Measurements from ENCODE around the gene ZNF423. TPM values are rescaled to one million over a fixed set of nuclear protein-coding genes. Genes with fewer than 3 reads are reported as not detected.

The ZNF423 gene
- total RNA-seq, 1 donor from 2014 or later: not detected

DNA sequence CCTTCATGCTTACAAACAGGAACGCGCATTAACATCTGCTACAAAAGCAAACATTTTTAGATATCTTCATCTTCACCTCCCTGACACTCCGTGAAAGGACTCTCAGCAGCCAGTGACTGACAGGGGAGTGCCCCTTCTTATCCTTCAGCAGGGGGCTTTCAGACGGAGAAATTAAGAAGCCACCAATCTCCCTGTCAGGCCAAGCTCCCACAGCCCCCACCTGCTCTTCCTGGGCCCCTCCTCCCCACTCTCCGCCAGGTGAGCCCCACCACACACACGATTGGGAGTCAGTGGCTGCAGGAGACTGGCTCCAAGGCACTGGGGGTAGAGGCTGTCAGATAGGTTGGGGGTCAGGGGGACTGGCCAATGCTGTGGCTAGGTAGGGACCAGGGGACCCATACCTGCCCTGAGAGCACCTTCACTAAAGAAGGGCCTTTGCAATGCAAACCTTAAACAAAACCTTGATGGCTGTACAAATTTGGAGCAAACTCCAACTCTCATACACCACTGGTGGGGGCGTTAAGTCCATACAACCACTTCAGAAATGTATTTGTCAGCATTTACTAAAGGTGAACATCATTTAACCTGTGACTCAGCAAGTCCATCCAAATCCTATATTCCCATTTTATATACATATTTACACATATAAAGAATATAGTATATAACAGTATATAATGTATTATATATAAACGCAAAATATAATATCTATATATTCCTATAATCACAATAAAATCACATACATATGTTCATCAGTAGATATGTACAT, 232.2 kb downstream of the ZNF423 start:
- TF ChIP-seq, protein P1, sequence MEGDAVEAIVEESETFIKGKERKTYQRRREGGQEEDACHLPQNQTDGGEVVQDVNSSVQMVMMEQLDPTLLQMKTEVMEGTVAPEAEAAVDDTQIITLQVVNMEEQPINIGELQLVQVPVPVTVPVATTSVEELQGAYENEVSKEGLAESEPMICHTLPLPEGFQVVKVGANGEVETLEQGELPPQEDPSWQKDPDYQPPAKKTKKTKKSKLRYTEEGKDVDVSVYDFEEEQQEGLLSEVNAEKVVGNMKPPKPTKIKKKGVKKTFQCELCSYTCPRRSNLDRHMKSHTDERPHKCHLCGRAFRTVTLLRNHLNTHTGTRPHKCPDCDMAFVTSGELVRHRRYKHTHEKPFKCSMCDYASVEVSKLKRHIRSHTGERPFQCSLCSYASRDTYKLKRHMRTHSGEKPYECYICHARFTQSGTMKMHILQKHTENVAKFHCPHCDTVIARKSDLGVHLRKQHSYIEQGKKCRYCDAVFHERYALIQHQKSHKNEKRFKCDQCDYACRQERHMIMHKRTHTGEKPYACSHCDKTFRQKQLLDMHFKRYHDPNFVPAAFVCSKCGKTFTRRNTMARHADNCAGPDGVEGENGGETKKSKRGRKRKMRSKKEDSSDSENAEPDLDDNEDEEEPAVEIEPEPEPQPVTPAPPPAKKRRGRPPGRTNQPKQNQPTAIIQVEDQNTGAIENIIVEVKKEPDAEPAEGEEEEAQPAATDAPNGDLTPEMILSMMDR (IDR thresholded peaks at IDR 0.05): no peak
- ChIA-PET CTCF (no interaction called here), POLR2A (no interaction called here)
- H3K36me3 Mint-ChIP-seq (ENCODE audit: low read depth): no peaks in the 10 kb centered on the region
- ATAC-seq (ENCODE audit: low read depth): no peak
- H3K9me3 Mint-ChIP-seq: no peaks in the 10 kb centered on the region
- no peak overlapping the region for H3K4me3 Mint-ChIP-seq
- no peaks in the 10 kb centered on the region for H3K4me1 Mint-ChIP-seq
- intact Hi-C loops (cut with micrococcal nuclease): no loop called here
- DNase-seq: no peak
- no peak overlapping the region for H3K27ac Mint-ChIP-seq
- H3K27me3 Mint-ChIP-seq: no peaks in the 10 kb centered on the region

DNA sequence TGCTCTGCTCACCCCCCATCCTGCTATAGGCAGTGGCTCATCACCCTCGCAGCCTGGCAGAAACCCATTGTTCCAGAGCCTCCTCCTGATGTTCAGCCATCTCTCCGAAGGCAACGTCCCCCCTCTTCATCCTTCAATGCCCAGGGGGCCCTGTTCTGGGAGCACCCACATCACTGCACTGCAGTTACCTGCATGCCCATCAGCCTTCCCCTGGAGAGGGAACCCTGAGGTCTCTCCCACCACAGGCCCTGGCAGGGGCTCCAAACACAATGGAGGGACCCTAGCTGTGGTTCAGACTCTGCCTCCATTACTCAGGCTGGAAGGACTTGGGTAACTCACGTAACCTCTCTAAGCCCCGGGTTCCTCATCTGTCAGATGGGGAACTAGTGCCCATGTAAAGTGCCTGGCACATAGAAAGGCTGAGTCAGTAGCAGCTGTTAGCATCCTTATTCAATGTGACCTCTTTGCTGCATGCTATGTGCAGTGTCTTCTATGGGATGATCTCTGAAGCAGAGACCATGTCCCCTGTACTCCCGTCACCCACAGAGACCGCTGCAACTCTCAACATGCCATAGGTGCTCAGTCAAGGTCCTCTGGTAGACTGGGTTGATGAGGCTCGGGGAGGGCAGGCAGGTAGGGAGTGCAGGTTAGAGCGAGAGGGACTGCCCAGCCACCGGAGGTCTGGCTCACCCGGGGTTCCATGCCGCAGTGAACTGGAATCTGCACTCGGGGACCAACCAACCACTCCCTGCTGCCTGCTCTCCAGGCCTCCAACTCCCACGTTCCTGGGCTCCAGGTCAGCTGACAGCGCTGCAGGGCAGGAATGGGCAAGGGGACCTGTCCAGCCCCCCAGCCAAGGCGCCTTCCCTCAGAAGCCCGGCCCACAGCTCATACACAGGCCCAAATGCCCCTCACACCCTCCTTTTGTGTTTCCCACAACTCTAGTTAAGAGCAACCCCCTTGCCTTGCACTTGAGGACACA, 233.2 kb downstream of the ZNF423 start:
- Mint-ChIP-seq H3K9me3 (no peaks in the 10 kb centered on the region), H3K27me3 (no peaks in the 10 kb centered on the region), H3K4me3 (no peak overlapping the region), H3K4me1 (no peaks in the 10 kb centered on the region), H3K36me3 (ENCODE audit: low read depth) (no peaks in the 10 kb centered on the region), H3K27ac (no peak overlapping the region)
- ChIA-PET CTCF (no interaction called here), POLR2A (no interaction called here)
- TF ChIP-seq, protein P1 (IDR thresholded peaks at IDR 0.05): no peak
- no peak for DNase-seq
- intact Hi-C loops (cut with micrococcal nuclease): no loop called here
- ATAC-seq (ENCODE audit: low read depth): no peak

DNA sequence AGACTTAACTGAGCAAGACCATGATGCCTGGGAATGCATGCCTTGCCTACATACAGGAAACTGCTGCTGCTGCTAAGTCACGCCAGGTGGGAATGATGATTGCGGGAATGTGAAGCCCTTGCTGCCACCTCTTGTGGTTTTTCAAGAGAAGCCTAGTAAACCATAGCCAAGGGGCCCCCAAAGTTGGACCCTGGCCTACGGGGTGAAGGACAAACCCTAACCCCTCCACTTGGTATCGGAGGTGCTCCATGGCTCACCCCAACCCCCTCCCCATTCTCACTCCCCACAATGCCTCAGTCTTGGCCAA, 233.9 kb downstream of the ZNF423 start:
- TF ChIP-seq, protein P1 (IDR thresholded peaks at IDR 0.05): no peak
- H3K36me3 Mint-ChIP-seq (ENCODE audit: low read depth): no peaks in the 10 kb centered on the region
- H3K4me1 Mint-ChIP-seq: no peaks in the 10 kb centered on the region
- intact Hi-C loops (cut with micrococcal nuclease): no loop called here
- H3K27me3 Mint-ChIP-seq: no peaks in the 10 kb centered on the region
- H3K27ac Mint-ChIP-seq: no peak overlapping the region
- DNase-seq (no peak), ATAC-seq (ENCODE audit: low read depth) (no peak)
- H3K9me3 Mint-ChIP-seq: no peaks in the 10 kb centered on the region
- CTCF ChIA-PET: no interaction called here
- no peak overlapping the region for H3K4me3 Mint-ChIP-seq
- POLR2A ChIA-PET: no interaction called here

DNA sequence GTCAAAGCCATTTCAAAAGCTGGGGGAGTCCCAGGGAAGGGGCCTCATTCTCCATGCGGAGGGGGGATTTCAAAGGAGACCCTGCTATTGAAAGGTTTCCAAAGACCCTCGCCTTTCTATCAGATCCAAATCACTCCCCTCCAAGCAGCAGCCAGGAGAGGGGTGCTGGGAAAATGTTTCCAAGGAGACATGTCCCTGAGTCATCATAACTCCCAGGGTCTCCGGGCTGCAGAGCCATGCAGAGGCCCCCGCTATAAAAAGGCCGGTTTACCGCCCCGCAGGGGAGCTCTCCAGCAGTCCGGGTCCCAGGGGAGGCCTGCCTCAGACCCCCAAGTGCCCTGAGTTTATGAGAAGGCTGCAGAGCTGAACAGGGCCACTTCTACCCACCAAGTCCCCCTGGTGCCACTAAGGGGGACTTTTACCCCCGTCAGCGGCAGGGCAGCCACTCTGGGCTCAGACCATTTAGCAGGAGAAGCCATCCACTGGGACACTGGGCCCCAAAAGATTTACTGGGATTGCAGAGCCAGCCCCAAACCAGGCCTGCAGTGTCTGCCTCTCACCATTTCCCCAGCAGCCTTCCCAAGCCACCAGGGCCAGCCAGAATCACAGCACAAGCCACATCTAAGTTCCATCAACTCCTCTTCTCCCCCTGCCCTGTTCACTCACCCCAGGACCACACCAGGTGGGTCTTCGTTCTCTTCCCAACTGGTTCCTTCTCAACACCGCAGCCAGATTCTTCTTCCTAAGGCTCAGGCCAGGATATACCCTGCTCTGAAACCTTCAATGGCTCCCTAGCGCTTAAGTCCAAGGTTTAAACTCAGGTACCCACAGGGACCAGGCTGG, 234.4 kb downstream of the ZNF423 start:
- no peaks in the 10 kb centered on the region for H3K9me3 Mint-ChIP-seq
- ChIA-PET CTCF (no interaction called here), POLR2A (no interaction called here)
- DNase-seq (no peak), ATAC-seq (ENCODE audit: low read depth) (no peak)
- no peaks in the 10 kb centered on the region for H3K27me3 Mint-ChIP-seq
- no peak overlapping the region for H3K27ac Mint-ChIP-seq
- no peak overlapping the region for H3K4me3 Mint-ChIP-seq
- TF ChIP-seq, protein P1 (IDR thresholded peaks at IDR 0.05): no peak
- no peaks in the 10 kb centered on the region for H3K4me1 Mint-ChIP-seq
- intact Hi-C loops (cut with micrococcal nuclease): no loop called here
- no peaks in the 10 kb centered on the region for H3K36me3 Mint-ChIP-seq (ENCODE audit: low read depth)

DNA sequence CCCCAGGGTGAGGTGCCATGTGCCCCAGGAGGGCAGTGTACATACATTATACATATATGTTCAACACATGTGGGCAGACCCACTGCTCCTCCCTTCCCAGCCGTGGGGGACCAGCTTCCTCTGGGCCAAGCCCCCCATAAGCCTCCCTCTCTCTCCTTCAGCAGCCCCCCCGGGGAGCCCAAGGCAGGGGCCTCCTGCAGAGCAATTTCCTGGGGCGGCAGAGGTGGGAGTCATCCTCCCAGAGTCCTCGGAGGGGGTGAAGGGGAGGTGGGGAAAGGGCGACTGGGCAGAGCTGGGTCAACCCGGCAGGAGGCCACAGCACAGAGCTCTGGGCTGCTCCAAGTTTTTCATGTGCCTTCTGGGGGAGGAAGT, 235.1 kb downstream of the ZNF423 start:
- no peaks in the 10 kb centered on the region for H3K4me1 Mint-ChIP-seq
- no peak overlapping the region for H3K4me3 Mint-ChIP-seq
- no peak overlapping the region for H3K27ac Mint-ChIP-seq
- no peaks in the 10 kb centered on the region for H3K9me3 Mint-ChIP-seq
- ChIA-PET POLR2A (no interaction called here), CTCF (no interaction called here)
- TF ChIP-seq, protein P1 (IDR thresholded peaks at IDR 0.05): no peak
- intact Hi-C loops (cut with micrococcal nuclease): no loop called here
- H3K36me3 Mint-ChIP-seq (ENCODE audit: low read depth): no peaks in the 10 kb centered on the region
- DNase-seq (no peak), ATAC-seq (ENCODE audit: low read depth) (no peak)
- no peaks in the 10 kb centered on the region for H3K27me3 Mint-ChIP-seq

All from activated B cell treated with CpG ODN at 0.5 μM for 24 hours (primary cell).